ENCODE results near the gene WNT1.

Gene WNT1

GRCh38 chr12:49012739-49013138 is 34.6 kb downstream of the WNT1 start:
- DNase-seq = no peak

DNA sequence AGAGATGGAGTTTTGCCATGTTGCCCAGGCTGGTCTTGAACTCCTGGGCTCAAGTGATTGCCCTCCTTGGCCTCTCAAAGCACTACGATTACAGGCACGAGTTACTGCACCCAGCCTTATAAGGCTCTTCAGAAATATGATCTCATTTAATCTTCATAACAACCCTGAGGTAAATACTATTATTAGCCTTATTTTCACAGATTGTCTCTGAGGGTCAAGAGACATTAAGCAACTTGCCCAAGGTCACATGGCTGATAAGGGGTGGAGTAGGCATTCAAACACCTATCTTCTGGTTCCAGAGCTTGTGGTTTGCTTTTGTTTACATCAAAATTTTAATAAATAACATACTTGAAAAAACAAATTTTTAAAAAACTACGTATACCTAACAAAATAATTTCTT is 35.3 kb downstream of the WNT1 start:
- DNase-seq = no peak

DNA sequence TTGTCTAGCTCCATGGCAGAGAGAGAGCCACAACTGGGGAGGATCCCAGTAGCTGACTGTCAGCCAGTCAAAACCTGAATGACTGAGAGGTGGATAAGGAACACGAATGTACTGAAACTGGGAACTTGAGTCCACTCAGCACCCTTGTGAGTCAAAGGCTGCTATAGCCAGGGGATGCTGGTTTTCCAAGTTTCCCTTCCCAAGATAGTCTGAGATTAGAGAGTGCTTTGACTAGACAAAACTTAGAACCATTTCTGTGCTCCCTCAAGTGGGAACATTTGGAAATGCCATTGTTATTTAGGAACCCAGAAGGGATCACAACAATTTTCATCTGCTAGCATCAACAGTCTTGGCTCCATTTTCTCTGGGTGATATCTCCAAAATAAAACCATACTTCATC is 36.4 kb downstream of the WNT1 start:
- DNase-seq = no peak

- no peak for DNase-seq
Observed at GRCh38 chr12:49015196-49015595, 37.1 kb downstream of the WNT1 start.

DNA sequence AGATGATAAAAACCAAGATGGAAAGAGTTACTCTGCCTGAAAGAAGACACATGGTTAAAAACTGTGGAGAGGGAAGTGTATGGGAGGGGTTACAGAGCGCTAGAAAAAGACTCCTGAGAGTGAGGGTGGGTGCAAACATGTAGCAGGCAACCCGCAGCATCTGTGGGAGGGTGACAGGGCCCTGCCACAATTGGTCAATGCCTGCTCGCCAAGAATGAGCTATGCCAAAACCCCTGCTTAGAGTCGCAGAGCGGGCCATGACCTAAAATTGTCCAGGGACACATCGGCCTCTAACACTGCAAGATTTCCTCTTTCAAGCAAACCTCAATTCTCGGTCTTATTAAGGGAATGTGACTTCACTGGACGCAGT is 39.8 kb downstream of the WNT1 start:
- peak; percentile 48 to 71 for DNase-seq

GRCh38 chr12:49018261-49019119 is 40.4 kb downstream of the WNT1 start, which contains the start of gene PRKAG1:
PRKAG1 (minus strand) TSS chr12:49018776; CDS start chr12:49018740, 36 bp downstream.
- peak; percentile 96 for DNase-seq

DNA sequence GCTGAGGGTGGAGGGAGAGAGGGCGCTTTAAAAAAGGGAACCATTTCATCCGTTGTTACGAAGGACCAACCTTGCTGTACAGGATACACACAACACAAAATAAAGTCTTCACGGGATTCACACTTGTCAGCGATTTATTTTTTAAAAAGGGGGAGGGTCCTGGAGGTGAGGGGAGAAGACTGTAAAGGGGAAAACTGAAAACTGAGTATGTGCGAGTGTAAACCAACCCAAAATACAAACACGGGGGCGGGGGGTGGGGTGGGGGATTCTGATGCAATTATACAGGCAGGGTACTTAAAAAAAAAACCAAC is 41.0 kb downstream of the WNT1 start:
- DNase-seq = no peak

DNA sequence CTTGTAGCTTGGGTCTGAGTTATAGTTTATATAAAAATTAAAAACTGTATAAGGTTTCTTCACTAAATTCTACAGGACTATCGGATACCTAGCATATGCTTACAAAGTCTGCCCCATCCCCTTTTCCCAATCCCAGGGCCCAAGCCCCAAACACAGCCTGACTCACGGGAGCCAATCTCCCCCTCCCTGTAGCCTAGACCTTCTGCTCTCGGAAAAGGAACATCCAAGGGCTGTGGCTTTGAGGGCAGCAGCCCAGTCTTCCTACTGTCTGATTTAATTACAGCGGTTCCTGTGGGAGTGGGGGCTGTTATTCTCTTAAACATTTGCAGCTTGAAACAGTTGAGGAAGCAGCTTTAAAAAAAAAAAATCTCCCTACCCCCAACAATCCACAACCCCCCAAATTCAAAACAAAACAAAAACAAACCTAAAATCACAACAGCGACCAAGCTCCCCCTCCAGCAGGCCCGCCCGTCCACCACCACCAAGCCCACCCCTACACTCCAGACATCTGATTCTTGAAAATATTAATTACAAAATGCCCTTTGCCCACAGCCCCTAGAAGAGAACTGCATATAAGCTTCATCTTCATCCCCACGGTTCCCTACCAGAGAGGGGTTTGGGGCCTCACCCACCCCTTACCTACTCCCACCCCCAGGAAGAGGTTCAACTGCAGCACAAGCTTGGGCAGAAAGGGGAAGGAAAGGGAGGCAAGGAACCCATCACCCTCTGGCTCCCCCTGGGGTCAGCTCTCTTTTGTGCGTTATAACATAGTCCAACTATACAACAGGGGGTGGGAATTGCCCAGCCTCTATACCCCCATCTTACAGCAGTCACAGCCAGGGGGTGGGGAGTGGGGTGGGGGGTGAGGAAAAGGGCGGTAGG is 41.6 kb downstream of the WNT1 start:
- peak; percentile 50 to 69 for DNase-seq

DNA sequence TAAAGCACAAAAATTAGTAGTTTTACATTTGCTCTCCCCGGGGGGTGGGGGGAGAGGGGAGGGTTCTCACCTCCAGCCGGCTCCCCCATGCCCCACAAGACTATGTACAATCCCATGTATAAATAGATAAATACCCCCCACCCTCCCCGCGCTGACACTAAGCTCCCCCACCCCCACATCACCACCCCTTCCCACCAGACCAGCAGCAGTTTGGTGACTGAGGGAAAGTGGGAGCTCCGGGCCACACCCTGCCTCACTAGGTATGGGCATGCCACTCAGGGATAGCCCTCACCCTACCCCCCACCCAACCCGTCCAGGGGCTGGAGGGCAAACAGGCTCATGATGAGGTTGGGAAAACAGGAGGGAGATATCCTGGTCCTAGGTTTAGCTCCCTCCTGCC is 42.3 kb downstream of the WNT1 start:
- DNase-seq = no peak

GRCh38 chr12:49021292-49021915 is 43.3 kb downstream of the WNT1 start:
- DNase-seq = no peak

DNA sequence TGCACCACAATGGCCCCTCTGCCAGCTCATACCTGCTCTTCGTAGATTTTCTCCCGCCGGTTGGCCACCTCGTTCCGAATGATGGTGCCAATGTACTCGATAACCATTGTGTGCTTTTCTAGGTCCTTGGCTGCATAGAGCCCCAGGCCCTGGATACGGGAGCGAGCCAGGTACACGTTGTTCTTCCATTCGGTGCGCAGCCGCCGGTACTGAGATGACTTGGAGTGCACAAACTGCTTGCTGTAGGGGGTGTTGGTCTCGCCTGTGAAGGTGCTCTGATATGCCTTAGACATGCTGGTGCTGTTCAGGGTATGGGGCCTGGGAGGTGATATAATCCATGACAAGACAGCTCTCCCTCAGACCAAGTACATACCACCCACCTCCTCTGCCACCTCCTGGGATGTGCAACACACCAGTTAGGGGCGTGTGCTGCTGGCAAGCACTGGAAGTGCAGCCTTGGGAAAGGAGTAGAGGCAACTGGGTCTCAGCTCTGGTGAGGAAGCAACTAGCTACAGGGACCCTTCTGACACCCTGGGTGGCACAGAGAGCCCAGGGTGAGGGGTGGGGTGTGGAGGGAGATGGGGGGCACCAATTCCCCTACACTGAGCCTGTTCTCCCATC is 44.5 kb downstream of the WNT1 start:
- DNase-seq = no peak

- DNase-seq = no peak
Observed at GRCh38 chr12:49023812-49024211, 45.7 kb downstream of the WNT1 start.

- DNase-seq = no peak
Observed at GRCh38 chr12:49024543-49024942, 46.4 kb downstream of the WNT1 start.

DNA sequence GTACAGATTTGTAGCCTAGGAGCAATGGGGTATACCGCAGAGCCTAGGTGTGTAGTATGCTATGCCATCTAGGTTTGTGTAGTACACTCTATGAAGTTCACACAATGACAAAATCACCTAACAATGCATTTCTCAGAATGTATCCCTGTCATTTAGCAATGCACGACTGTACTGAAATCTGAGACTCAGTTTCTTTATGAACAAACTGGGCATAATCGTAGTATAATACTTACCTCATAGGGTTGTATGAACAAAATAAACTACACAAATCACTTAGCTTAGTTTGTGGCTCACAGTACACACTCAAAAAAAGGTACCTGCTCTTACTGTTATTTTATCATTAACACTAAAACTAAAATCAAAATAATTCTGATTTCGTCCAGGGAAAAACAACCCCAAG is 47.3 kb downstream of the WNT1 start:
- no peak for DNase-seq

DNA sequence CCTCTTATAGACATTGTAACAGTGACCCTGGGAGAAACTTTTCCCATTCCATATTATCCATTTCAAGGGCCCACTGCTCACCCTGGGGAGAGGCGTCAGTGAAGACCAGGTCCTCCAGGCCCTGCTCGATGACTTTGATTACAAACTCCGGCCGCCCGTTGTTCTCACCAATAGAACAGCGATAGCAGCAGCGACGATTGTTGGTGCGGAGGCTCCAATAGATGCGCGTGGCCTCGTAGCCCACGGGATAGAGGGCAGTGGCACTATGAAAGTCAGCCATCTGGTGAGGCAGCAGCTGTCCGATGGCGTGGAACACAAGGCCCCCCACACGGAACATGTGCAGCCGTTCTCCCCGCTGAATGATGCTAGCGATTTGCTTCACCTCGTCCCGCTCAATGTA is 48.0 kb downstream of the WNT1 start:
- no peak for DNase-seq

GRCh38 chr12:49026678-49027480 is 48.8 kb downstream of the WNT1 start:
- no peak for DNase-seq

- DNase-seq = peak; percentile 40 to 57
Observed at GRCh38 chr12:49027846-49028555, 49.9 kb downstream of the WNT1 start.

DNA sequence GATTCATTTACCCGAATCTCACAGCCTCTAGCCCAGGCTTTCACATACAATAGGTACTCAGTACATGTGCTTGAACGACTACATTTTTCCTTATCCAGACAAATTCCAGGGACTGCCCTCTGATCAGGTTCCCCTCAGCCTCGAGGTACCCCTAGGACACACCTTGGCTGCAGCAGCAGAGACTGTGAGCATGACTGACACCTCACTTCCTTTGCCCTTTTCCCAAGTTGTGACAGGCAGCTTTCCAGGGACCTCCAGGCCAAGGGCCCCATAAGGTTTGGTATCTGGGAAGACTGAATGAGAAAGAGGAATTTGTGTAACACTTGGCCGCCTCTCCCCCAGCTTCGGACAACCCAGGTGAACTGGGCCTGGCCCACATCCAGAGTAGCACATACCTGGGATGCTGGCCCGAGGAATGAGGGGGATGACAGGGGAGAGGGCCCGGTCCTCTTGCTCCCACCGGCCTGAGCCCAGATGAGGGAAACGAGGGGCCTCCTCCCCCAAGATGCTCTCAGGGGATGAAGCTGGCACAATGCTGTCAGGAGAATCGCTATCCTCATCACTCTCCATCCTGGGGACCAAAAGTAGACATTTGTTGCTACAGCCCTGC is 50.6 kb downstream of the WNT1 start:
- DNase-seq = no peak

GRCh38 chr12:49030119-49030518 is 52.0 kb downstream of the WNT1 start:
- DNase-seq = no peak

- no peak for DNase-seq
Observed at GRCh38 chr12:49030714-49031572, 52.8 kb downstream of the WNT1 start.

Measured in inflammatory macrophage treated with lipopolysaccharide for 1 hour (primary cell).